HL-60 (cell line): ENCODE data around the gene SMOC2.

Experiments
- GABPA ChIP-seq: IDR thresholded peaks from 2 replicates; pipeline ENCODE4 v1.6.1; 2012; ENCODE audit warnings: low read depth
- POLR2AphosphoS5 ChIP-seq: IDR thresholded peaks from 2 replicates; pipeline ENCODE4 v1.6.1; 2012; ENCODE audit warnings: low read depth
- SPI1 ChIP-seq: IDR thresholded peaks from 2 replicates; pipeline ENCODE4 v1.6.1; 2012; ENCODE audit warnings: low read depth, mild to moderate bottlenecking, borderline replicate concordance
- TF ChIP-seq, protein P1 (sequence below): IDR thresholded peaks from one replicate; pipeline ENCODE4 v1.5.1; 2011; ENCODE audit warnings: low read length, control low read depth, inconsistent platforms; ENCODE audit not compliant: insufficient read depth

DNA sequence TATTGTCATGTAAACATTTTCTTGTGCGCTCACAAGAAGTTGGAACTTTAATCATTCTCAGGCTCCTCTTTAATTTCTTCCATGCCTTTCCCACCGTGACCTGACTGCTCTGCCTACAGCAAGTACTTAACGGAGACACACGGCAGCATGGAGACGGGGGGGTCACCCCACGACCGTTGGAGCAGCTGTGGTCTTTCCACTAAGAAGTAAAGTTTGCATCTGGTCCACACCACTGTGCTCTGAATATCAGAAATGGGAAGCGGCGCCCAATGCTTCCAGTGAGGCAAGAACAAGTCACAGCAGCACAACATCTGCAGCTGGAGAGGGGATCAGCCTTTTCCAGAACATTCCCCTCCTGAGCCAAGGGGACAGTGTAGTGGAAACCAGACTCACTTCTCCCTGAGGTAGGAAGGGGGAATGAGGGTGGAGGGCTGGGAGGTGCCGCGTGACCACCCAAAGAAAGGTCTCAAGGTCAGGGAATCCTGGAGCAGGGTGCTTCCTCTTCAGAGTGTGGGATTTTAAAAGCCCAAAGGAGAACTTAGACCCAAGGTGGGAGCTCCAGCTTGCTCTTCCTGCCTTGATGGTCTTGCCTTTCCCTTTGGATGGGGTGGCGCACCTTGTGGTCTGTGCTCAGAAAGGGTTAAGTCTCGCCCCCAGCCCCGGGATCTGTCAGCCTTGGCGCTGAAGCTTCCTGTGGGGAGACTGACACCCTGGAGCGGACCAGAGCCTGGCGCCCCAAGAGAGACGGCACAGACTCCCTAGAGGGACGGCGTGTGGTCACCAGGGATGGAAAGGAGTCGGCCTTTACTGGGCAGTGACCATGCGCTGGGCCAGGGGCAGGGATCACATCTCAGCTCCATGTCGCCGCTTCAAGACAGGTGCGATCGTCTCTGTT, 25.6 kb upstream of the SMOC2 start:
- TF ChIP-seq, protein P1, sequence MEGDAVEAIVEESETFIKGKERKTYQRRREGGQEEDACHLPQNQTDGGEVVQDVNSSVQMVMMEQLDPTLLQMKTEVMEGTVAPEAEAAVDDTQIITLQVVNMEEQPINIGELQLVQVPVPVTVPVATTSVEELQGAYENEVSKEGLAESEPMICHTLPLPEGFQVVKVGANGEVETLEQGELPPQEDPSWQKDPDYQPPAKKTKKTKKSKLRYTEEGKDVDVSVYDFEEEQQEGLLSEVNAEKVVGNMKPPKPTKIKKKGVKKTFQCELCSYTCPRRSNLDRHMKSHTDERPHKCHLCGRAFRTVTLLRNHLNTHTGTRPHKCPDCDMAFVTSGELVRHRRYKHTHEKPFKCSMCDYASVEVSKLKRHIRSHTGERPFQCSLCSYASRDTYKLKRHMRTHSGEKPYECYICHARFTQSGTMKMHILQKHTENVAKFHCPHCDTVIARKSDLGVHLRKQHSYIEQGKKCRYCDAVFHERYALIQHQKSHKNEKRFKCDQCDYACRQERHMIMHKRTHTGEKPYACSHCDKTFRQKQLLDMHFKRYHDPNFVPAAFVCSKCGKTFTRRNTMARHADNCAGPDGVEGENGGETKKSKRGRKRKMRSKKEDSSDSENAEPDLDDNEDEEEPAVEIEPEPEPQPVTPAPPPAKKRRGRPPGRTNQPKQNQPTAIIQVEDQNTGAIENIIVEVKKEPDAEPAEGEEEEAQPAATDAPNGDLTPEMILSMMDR, result no peak
- TF ChIP-seq SPI1 (no peak), POLR2AphosphoS5 (no peak), GABPA (no peak)
